IPS DF 4.7 (cell line): ENCODE results near the gene S100B.
A peak's percentile ranks its signal among the peaks of the same experiment; 100 is the strongest.
"Not testable (repeated sequence)": the region's sequence is repeated elsewhere in the genome, so short reads cannot be mapped to it uniquely, and the experiment has no call there.

Source experiments
- DNase-seq: peaks from one replicate; pipeline ENCODE4 v3.0.0-alpha.2; 2013; ENCODE audit warnings: low spot score; ENCODE audit errors: extremely low read depth

Gene S100B

GRCh38 chr21:46604975-46605766 lies at the start of gene S100B:
S100B (minus strand) TSS chr21:46605082; CDS start chr21:46602415, 2,667 bp downstream.
- DNase-seq = no peak

- DNase-seq = no peak
Observed at GRCh38 chr21:46651121-46651520, 46.2 kb upstream of the S100B start.

- no peak for DNase-seq
Observed at GRCh38 chr21:46650476-46651098, 45.7 kb upstream of the S100B start.

GRCh38 chr21:46649356-46649755 lies 44.5 kb upstream of the S100B start:
- no peak for DNase-seq

GRCh38 chr21:46648539-46648938 lies 43.7 kb upstream of the S100B start:
- no peak for DNase-seq

- no peak for DNase-seq
Observed at GRCh38 chr21:46646541-46647154, 41.8 kb upstream of the S100B start.

- DNase-seq = no peak
Observed at GRCh38 chr21:46645840-46646239, 41.0 kb upstream of the S100B start.

- no peak for DNase-seq
Observed at GRCh38 chr21:46643379-46644177, 38.7 kb upstream of the S100B start.

GRCh38 chr21:46641656-46642055 lies 36.8 kb upstream of the S100B start:
- no peak for DNase-seq

- DNase-seq = no peak
Observed at GRCh38 chr21:46639489-46640386, 34.9 kb upstream of the S100B start.

- DNase-seq = no peak
Observed at GRCh38 chr21:46637952-46638746, 33.3 kb upstream of the S100B start.

GRCh38 chr21:46636550-46637285 lies 31.8 kb upstream of the S100B start:
- DNase-seq = no peak

- no peak for DNase-seq
Observed at GRCh38 chr21:46636181-46636512, 31.3 kb upstream of the S100B start.

- DNase-seq = peak; percentile 75
Observed at GRCh38 chr21:46635324-46636180, 30.7 kb upstream of the S100B start, which contains the start of gene PRMT2. PRMT2 (plus strand) TSS chr21:46635674; CDS start chr21:46636952, 1,278 bp downstream.

- no peak for DNase-seq
Observed at GRCh38 chr21:46634966-46635323, 30.1 kb upstream of the S100B start.

- no peak for DNase-seq
Observed at GRCh38 chr21:46634427-46634826, 29.5 kb upstream of the S100B start.

- DNase-seq = no peak
Observed at GRCh38 chr21:46633566-46633965, 28.7 kb upstream of the S100B start.

GRCh38 chr21:46630915-46631314 lies 26.0 kb upstream of the S100B start:
- DNase-seq = not testable (repeated sequence)
